ENCODE results near the gene ABLIM2.

DNA sequence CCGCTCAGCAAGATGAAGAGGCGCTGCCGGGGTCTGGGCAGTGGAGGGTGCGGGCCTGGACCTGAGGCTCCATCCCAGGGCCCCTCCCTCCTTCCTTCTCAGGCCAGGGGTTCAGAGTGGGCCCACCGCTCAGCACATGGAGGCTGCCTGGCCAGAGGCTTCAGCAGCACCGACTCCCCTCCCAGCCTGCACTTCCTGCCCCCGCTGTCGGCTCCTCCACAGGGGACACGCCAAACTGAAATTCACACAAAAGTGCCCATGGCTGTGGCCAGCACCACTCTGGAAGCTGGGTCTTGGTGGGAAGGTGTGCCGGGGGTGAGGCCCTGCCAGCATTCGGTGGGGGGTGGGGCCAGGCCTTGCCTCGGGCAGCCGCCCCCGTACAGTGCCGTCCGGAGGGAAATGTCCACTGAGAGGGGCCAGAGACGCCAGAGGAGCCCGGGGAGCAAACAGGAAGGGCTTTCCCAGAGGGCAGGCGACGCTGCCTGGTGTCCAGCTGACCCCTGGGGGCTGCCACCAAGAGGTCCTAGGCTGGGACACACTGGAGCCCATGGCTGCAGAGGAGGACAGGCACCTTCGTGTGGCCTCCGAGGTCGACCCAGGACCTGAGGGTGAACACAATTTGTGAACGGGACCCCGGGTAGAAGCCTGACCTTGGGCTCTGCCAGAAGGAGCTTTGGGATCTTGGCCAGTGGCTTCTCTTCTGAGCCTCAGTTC lies 134.4 kb downstream of the ABLIM2 start:
- TF ChIP-seq, protein P1, sequence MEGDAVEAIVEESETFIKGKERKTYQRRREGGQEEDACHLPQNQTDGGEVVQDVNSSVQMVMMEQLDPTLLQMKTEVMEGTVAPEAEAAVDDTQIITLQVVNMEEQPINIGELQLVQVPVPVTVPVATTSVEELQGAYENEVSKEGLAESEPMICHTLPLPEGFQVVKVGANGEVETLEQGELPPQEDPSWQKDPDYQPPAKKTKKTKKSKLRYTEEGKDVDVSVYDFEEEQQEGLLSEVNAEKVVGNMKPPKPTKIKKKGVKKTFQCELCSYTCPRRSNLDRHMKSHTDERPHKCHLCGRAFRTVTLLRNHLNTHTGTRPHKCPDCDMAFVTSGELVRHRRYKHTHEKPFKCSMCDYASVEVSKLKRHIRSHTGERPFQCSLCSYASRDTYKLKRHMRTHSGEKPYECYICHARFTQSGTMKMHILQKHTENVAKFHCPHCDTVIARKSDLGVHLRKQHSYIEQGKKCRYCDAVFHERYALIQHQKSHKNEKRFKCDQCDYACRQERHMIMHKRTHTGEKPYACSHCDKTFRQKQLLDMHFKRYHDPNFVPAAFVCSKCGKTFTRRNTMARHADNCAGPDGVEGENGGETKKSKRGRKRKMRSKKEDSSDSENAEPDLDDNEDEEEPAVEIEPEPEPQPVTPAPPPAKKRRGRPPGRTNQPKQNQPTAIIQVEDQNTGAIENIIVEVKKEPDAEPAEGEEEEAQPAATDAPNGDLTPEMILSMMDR (conservative IDR thresholded peaks at IDR 0.05; ENCODE audit: low read length), result no peak
- no peak for TF ChIP-seq EZH2phosphoT487 (IDR thresholded peaks at IDR 0.05; ENCODE audit: borderline replicate concordance, low read depth, low read length)
